D721Med (cell line): Measurements from ENCODE around the gene C14orf119.

Experiments
- DNase-seq: peaks from one replicate; pipeline ENCODE4 v3.0.0; 2011; ENCODE audit warnings: low spot score; ENCODE audit not compliant: insufficient read length
- FAIRE-seq: peaks from 2 replicates; lab custom pipeline; 2011; peaks lifted over from hg19 to GRCh38; lab: Jason Lieb, UNC
- TF ChIP-seq, protein P1 (sequence below): IDR thresholded peaks from 2 replicates; pipeline ENCODE4 v1.5.1; 2012; ENCODE audit warnings: mild to moderate bottlenecking, control low read depth; ENCODE audit not compliant: insufficient read depth; ENCODE audit errors: missing control alignments

Gene C14orf119

DNA sequence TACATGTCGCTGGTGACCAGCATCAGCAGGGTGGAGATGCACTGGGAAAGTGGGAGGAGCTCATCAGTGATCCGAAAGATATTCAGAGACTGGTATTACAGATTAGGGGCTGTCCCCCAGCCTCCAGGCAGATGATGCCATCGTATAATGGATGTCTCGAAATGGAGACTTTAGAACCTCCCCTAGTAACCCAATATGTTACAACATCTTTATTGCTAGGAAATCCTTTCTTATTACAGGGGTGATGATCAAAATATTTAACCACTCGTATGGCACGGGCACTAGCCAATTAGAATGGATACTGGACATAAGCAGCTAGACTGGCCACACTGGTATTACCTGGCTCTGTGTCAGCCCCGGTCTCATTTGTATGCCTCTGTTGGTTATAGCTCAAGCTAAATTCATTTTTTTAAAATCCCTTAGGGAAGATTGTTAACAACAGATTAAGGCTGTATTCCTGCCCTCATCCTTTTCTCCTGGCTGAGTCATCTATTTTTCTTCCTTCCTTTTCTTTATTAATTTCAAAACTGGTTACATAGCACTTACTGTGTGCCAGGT is 34.5 kb downstream of the C14orf119 start:
- FAIRE-seq: no peak
- TF ChIP-seq, protein P1, sequence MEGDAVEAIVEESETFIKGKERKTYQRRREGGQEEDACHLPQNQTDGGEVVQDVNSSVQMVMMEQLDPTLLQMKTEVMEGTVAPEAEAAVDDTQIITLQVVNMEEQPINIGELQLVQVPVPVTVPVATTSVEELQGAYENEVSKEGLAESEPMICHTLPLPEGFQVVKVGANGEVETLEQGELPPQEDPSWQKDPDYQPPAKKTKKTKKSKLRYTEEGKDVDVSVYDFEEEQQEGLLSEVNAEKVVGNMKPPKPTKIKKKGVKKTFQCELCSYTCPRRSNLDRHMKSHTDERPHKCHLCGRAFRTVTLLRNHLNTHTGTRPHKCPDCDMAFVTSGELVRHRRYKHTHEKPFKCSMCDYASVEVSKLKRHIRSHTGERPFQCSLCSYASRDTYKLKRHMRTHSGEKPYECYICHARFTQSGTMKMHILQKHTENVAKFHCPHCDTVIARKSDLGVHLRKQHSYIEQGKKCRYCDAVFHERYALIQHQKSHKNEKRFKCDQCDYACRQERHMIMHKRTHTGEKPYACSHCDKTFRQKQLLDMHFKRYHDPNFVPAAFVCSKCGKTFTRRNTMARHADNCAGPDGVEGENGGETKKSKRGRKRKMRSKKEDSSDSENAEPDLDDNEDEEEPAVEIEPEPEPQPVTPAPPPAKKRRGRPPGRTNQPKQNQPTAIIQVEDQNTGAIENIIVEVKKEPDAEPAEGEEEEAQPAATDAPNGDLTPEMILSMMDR: no peak

GRCh38 chr14:23130871-23131270 is 35.6 kb downstream of the C14orf119 start:
- TF ChIP-seq, protein P1: no peak
- FAIRE-seq: no peak
- no peak for DNase-seq

More for the DNA sequence above, 34.5 kb downstream of the C14orf119 start:
- DNase-seq: no peak

- no peak for FAIRE-seq
- TF ChIP-seq, protein P1: no peak
- DNase-seq: no peak
These were observed 36.2 kb downstream of the C14orf119 start for GRCh38 chr14:23131482-23131881.

- TF ChIP-seq, protein P1: no peak
- FAIRE-seq: no peak
- DNase-seq: no peak
These were observed 37.7 kb downstream of the C14orf119 start for GRCh38 chr14:23132970-23133369.

- TF ChIP-seq, protein P1: no peak
- DNase-seq (no peak), FAIRE-seq (no peak)
These were observed 41.3 kb downstream of the C14orf119 start for GRCh38 chr14:23136566-23137133.

GRCh38 chr14:23137192-23137812 is 42.0 kb downstream of the C14orf119 start:
- DNase-seq (no peak), FAIRE-seq (no peak)
- TF ChIP-seq, protein P1: no peak

- DNase-seq: no peak
- no peak for FAIRE-seq
- TF ChIP-seq, protein P1: no peak
These were observed 42.7 kb downstream of the C14orf119 start for GRCh38 chr14:23137813-23138535.
